K562 (cell line): ENCODE results near the gene IGSF3.
"Not testable (repeated sequence)": the region's sequence is repeated elsewhere in the genome, so short reads cannot be mapped to it uniquely, and the experiment has no call there.

Source experiments
- EZH2 ChIP-seq: IDR thresholded peaks from 2 replicates; pipeline ENCODE4 v1.6.1; 2012; ENCODE audit warnings: low read depth, mild to moderate bottlenecking, inconsistent platforms, low read length, borderline replicate concordance
- FOSL1 ChIP-seq: fragments of 200-800 bp; sonication (Bioruptor generic); conservative IDR thresholded peaks from 2 replicates; pipeline ENCODE4 v1.6.1; 2016; ENCODE audit warnings: missing genetic modification characterization, missing compliant biosample characterization
- FOXK1 ChIP-seq: sonication (generic); formaldehyde crosslinking; IDR thresholded peaks from 2 replicates; pipeline ENCODE4 v1.8.0; 2022; ENCODE audit warnings: missing genetic modification reagents, mild to moderate bottlenecking, borderline replicate concordance
- NFIC ChIP-seq: fragments of 450-650 bp; IDR thresholded peaks from 2 replicates; pipeline ENCODE4 v1.6.1; 2017; ENCODE audit warnings: mild to moderate bottlenecking, inconsistent platforms
- NRF1 ChIP-seq, 2 experiments: fragments of 450-650 bp; IDR thresholded peaks in 1 of 2; conservative IDR thresholded peaks in 1 of 2; 2 replicates each; pipeline ENCODE4 v1.6.1; 2014; ENCODE audit warnings: mild to moderate bottlenecking in 2 of 2
- SMARCC2 ChIP-seq: fragments of 450-650 bp; IDR thresholded peaks from 2 replicates; pipeline ENCODE4 v1.6.1; 2017; ENCODE audit warnings: antibody characterized with exemption, moderate library complexity, mild to moderate bottlenecking, low read depth
- SPI1 ChIP-seq: IDR thresholded peaks from 2 replicates; pipeline ENCODE4 v1.6.1; 2011; ENCODE audit warnings: low read depth, low read length, control low read depth, borderline replicate concordance
- U2AF2 ChIP-seq: fragments of 200-400 bp; formaldehyde crosslinking; optimal IDR thresholded peaks from 2 replicates; pipeline ENCODE3; 2017; ENCODE audit warnings: low read depth, mild to moderate bottlenecking, low read length
- ZBTB17 ChIP-seq: fragments of 450-650 bp; formaldehyde crosslinking; IDR thresholded peaks from 2 replicates; pipeline ENCODE4 v1.4.0; 2020; ENCODE audit warnings: mild to moderate bottlenecking
- ZNF274 ChIP-seq: IDR thresholded peaks from 2 replicates; pipeline ENCODE4 v1.6.1; 2011; ENCODE audit warnings: low read depth, mild to moderate bottlenecking, low read length, moderate library complexity, borderline replicate concordance
- TF ChIP-seq, protein P1 (sequence below), 3 experiments: IDR thresholded peaks in 2 of 3; conservative IDR thresholded peaks in 1 of 3; 2 replicates each; pipeline ENCODE4 v1.5.1; 2011 to 2012; ENCODE audit warnings: low read length in 3 of 3, mild to moderate bottlenecking in 3 of 3, control low read depth in 2 of 3, improper control_type of control experiment in 1 of 3, inconsistent platforms in 1 of 3, low read depth in 1 of 3, mixed read lengths in 1 of 3, moderate library complexity in 1 of 3; ENCODE audit not compliant: insufficient read depth in 2 of 3
- TF ChIP-seq, protein P2 (sequence below), 2 experiments: fragments of 450-650 bp; formaldehyde crosslinking in 1 of 2; IDR thresholded peaks; 2 replicates each; pipeline versions ENCODE4 v1.4.0 to v1.6.1; 2014 to 2020; ENCODE audit warnings: mild to moderate bottlenecking in 2 of 2, borderline replicate concordance in 1 of 2, low read depth in 1 of 2
- TF ChIP-seq, protein P3 (sequence below): sonication (generic); formaldehyde crosslinking; IDR thresholded peaks from 2 replicates; pipeline ENCODE4 v1.9.0; 2022; ENCODE audit warnings: mild to moderate bottlenecking, missing genetic modification reagents

DNA sequence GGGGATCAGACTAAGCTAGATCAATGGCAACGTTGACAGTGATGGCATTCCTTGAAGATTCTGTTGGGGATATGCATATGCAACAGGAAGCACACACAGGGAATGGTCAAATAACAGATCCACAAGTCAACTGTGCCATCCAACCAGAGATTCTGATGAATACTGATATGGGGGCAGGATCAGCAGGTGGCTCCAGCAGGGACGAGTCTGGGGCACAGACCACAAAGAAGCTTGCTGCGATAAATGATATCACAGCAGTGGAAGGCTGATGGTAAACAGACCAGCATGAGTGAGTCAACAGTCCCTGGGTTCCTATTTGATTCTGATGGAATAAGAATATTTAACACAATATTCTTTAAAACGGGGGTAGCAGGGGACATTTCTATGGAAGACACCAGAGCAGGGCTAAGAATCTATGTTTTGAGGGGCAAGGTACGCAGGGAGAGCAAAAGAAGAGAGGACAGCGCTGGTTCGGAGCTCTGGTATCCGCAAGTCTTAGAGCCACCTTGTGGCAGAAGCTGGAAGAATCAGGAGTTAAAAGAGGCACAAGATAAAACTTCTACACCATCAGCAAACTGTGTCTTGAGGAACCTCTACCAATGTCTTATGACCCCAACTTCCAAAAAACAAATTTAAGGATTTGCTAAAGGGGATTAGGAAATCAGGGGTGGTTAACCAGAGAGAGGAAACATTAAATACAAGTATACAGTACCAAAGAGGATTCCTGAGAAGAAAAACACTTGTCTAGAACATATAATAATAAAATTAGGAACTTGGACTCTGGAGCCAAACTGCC, 71.4 kb downstream of the IGSF3 start:
- not testable (repeated sequence) for TF ChIP-seq SPI1; NFIC; SMARCC2; ZBTB17; ZNF274; U2AF2; FOXK1 (CRISPR knock-in tag); EZH2
- TF ChIP-seq, protein P1, sequence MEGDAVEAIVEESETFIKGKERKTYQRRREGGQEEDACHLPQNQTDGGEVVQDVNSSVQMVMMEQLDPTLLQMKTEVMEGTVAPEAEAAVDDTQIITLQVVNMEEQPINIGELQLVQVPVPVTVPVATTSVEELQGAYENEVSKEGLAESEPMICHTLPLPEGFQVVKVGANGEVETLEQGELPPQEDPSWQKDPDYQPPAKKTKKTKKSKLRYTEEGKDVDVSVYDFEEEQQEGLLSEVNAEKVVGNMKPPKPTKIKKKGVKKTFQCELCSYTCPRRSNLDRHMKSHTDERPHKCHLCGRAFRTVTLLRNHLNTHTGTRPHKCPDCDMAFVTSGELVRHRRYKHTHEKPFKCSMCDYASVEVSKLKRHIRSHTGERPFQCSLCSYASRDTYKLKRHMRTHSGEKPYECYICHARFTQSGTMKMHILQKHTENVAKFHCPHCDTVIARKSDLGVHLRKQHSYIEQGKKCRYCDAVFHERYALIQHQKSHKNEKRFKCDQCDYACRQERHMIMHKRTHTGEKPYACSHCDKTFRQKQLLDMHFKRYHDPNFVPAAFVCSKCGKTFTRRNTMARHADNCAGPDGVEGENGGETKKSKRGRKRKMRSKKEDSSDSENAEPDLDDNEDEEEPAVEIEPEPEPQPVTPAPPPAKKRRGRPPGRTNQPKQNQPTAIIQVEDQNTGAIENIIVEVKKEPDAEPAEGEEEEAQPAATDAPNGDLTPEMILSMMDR (IDR thresholded peaks at IDR 0.05 in 2 of 3, conservative IDR thresholded peaks at IDR 0.05 in 1 of 3; ENCODE audit: insufficient read depth in 2 of 3, low read depth in 1 of 3, low read length in 3 of 3): peak; percentile 63 to 69 (median 65)
- TF ChIP-seq, protein P2, sequence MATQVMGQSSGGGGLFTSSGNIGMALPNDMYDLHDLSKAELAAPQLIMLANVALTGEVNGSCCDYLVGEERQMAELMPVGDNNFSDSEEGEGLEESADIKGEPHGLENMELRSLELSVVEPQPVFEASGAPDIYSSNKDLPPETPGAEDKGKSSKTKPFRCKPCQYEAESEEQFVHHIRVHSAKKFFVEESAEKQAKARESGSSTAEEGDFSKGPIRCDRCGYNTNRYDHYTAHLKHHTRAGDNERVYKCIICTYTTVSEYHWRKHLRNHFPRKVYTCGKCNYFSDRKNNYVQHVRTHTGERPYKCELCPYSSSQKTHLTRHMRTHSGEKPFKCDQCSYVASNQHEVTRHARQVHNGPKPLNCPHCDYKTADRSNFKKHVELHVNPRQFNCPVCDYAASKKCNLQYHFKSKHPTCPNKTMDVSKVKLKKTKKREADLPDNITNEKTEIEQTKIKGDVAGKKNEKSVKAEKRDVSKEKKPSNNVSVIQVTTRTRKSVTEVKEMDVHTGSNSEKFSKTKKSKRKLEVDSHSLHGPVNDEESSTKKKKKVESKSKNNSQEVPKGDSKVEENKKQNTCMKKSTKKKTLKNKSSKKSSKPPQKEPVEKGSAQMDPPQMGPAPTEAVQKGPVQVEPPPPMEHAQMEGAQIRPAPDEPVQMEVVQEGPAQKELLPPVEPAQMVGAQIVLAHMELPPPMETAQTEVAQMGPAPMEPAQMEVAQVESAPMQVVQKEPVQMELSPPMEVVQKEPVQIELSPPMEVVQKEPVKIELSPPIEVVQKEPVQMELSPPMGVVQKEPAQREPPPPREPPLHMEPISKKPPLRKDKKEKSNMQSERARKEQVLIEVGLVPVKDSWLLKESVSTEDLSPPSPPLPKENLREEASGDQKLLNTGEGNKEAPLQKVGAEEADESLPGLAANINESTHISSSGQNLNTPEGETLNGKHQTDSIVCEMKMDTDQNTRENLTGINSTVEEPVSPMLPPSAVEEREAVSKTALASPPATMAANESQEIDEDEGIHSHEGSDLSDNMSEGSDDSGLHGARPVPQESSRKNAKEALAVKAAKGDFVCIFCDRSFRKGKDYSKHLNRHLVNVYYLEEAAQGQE (IDR thresholded peaks at IDR 0.05; ENCODE audit: borderline replicate concordance): peak; percentile 58; the same call in 1 of the 2 replicates
- TF ChIP-seq, protein P2 (CRISPR knock-in tag; IDR thresholded peaks at IDR 0.05; ENCODE audit: low read depth): not testable (repeated sequence)
- 0 out of 4 replicates have a peak, but pooled peaks of 1 of the 2 experiments have one; percentile 14 for TF ChIP-seq NRF1 (conservative IDR thresholded peaks at IDR 0.05 in 1 of 2, IDR thresholded peaks at IDR 0.05 in 1 of 2)
- peak; percentile 53 for TF ChIP-seq FOSL1
- TF ChIP-seq, protein P3, sequence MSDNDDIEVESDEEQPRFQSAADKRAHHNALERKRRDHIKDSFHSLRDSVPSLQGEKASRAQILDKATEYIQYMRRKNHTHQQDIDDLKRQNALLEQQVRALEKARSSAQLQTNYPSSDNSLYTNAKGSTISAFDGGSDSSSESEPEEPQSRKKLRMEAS (CRISPR knock-in tag): not testable (repeated sequence)
